SK-N-SH (cell line): ENCODE results near the gene BRD4. TPM values are rescaled to one million over a fixed set of nuclear protein-coding genes. Genes with fewer than 3 reads are reported as not detected.

ENCODE experiments used
- CTCF ChIA-PET: fragments of 300-600, 350-600 bp; formaldehyde crosslinking; extraction: SDS; loops from one replicate; lab custom pipeline; 2021; lab: Yijun Ruan, JAX
- POLR2A ChIA-PET: fragments of 350-600 bp; sonication (Branson Sonifier 250); formaldehyde crosslinking; extraction: SDS; loops from one replicate; lab custom pipeline; 2020; ENCODE audit warnings: antibody characterized with exemption, inconsistent platforms; lab: Yijun Ruan, JAX
- DNase-seq: peaks from one replicate; pipeline ENCODE4 v3.0.0; 2012
- H2AFZ ChIP-seq: fragments of 200-600 bp; sonication (generic); 2 replicates; pipeline ENCODE4 v1.8.1; 2016; ENCODE audit warnings: antibody characterized with exemption, mild to moderate bottlenecking, low read depth
- H3F3A ChIP-seq: fragments of 200-600 bp; sonication (generic); replicated peaks from 2 replicates; pipeline ENCODE3; 2016; ENCODE audit warnings: antibody characterized with exemption, mild to moderate bottlenecking; ENCODE audit not compliant: insufficient read depth
- H3K27ac ChIP-seq, 2 experiments: fragments of 200-500 bp in 1 of 2; fragments of 200-600 bp in 1 of 2; sonication (Bioruptor generic) in 1 of 2; sonication (generic), shearing (Covaris generic) in 1 of 2; 2 replicates each; pipeline versions ENCODE4 v1.5.1 to v1.6.1; 2014 to 2016; ENCODE audit warnings: low read depth in 2 of 2, inconsistent platforms in 1 of 2, low read length in 1 of 2, mild to moderate bottlenecking in 1 of 2, mixed read lengths in 1 of 2
- H3K27me3 ChIP-seq: fragments of 200-600 bp; sonication (generic), shearing (Covaris generic); 2 replicates; pipeline ENCODE4 v1.6.1; 2016; ENCODE audit warnings: mixed run types; ENCODE audit not compliant: insufficient read depth
- H3K36me3 ChIP-seq, 2 experiments: fragments of 200-500 bp in 1 of 2; fragments of 200-600 bp in 1 of 2; sonication (Bioruptor generic) in 1 of 2; sonication (generic) in 1 of 2; replicated peaks in 1 of 2; 2 replicates each; pipeline versions ENCODE3 to v1.5.1; 2014 to 2016; ENCODE audit warnings: low read length in 1 of 2, mild to moderate bottlenecking in 1 of 2; ENCODE audit not compliant: insufficient read depth in 2 of 2, control insufficient read depth in 1 of 2
- H3K4me1 ChIP-seq, 2 experiments: fragments of 200-500 bp in 1 of 2; fragments of 200-600 bp in 1 of 2; sonication (Bioruptor generic) in 1 of 2; sonication (generic), shearing (Covaris generic) in 1 of 2; 2 replicates each; pipeline versions ENCODE4 v1.5.1 to v1.6.1; 2014 to 2016; ENCODE audit warnings: low read depth in 1 of 2, low read length in 1 of 2, mixed run types in 1 of 2; ENCODE audit not compliant: insufficient read depth in 2 of 2, control insufficient read depth in 1 of 2
- H3K4me2 ChIP-seq: fragments of 200-600 bp; sonication (generic), shearing (Covaris generic); 2 replicates; pipeline ENCODE4 v1.6.1; 2017; ENCODE audit warnings: mixed run types
- H3K4me3 ChIP-seq, 2 experiments: fragments of 200-500 bp in 1 of 2; fragments of 200-600 bp in 1 of 2; sonication (Bioruptor generic) in 1 of 2; sonication (generic), shearing (Covaris generic) in 1 of 2; 2 replicates each; pipeline versions ENCODE4 v1.5.1 to v1.8.1; 2014 to 2016; ENCODE audit warnings: low read depth in 2 of 2, inconsistent platforms in 1 of 2, low read length in 1 of 2, mild to moderate bottlenecking in 1 of 2, mixed read lengths in 1 of 2, moderate library complexity in 1 of 2
- H3K79me2 ChIP-seq: fragments of 200-600 bp; sonication (generic); 2 replicates; pipeline ENCODE4 v1.8.1; 2017; ENCODE audit warnings: mild to moderate bottlenecking; ENCODE audit not compliant: insufficient read depth
- H3K9ac ChIP-seq: fragments of 200-600 bp; sonication (generic); 2 replicates; pipeline ENCODE4 v1.6.1; 2017; ENCODE audit warnings: mixed run types
- H3K9me2 ChIP-seq: fragments of 200-600 bp; sonication (generic); 2 replicates; pipeline ENCODE4 v1.6.1; 2017; ENCODE audit warnings: mixed run types
- H3K9me3 ChIP-seq: fragments of 200-600 bp; sonication (generic); 2 replicates; pipeline ENCODE4 v1.6.1; 2017; ENCODE audit warnings: mixed run types, mild to moderate bottlenecking, moderate library complexity
- H4K20me1 ChIP-seq: fragments of 200-600 bp; sonication (generic); 2 replicates; pipeline ENCODE4 v1.6.1; 2017; ENCODE audit warnings: mild to moderate bottlenecking, mixed run types; ENCODE audit not compliant: insufficient read depth
- CHD2 ChIP-seq: fragments of 150-350 bp; IDR thresholded peaks from 2 replicates; pipeline ENCODE4 v1.6.1; 2018; ENCODE audit warnings: low read length; ENCODE audit not compliant: partially characterized antibody
- CTCF ChIP-seq: fragments of 200-600 bp; sonication (generic); IDR thresholded peaks from 2 replicates; pipeline ENCODE4 v1.6.1; 2017; ENCODE audit warnings: antibody characterized with exemption, mild to moderate bottlenecking, moderate library complexity
- EZH2phosphoT487 ChIP-seq: fragments of 200-600 bp; sonication (generic); IDR thresholded peaks from 2 replicates; pipeline ENCODE4 v1.6.1; 2017; ENCODE audit warnings: low read depth, mixed run types, mild to moderate bottlenecking, antibody characterized with exemption, moderate library complexity, borderline replicate concordance
- JUND ChIP-seq: IDR thresholded peaks from 2 replicates; pipeline ENCODE4 v1.4.0; 2012
- MEF2A ChIP-seq: IDR thresholded peaks from 2 replicates; pipeline ENCODE4 v1.4.0; 2012; ENCODE audit warnings: low read depth, borderline replicate concordance
- NRF1 ChIP-seq: IDR thresholded peaks from 2 replicates; pipeline ENCODE4 v1.6.1; 2012; ENCODE audit warnings: low read depth, mild to moderate bottlenecking, low read length
- POLR2AphosphoS5 ChIP-seq: IDR thresholded peaks from 2 replicates; pipeline ENCODE4 v1.6.1; 2012; ENCODE audit warnings: low read depth, low read length
- RAD21 ChIP-seq: IDR thresholded peaks from 2 replicates; pipeline ENCODE4 v1.6.1; 2012; ENCODE audit warnings: mild to moderate bottlenecking, low read length
- RCOR1 ChIP-seq: fragments of 150-350 bp; IDR thresholded peaks from 2 replicates; pipeline ENCODE4 v1.6.1; 2017; ENCODE audit warnings: antibody characterized with exemption, low read length
- REST ChIP-seq: IDR thresholded peaks from 2 replicates; pipeline ENCODE4 v1.6.1; 2012; ENCODE audit warnings: mild to moderate bottlenecking, low read depth, low read length, moderate library complexity
- RFX5 ChIP-seq: IDR thresholded peaks from 2 replicates; pipeline ENCODE4 v1.6.1; 2012; ENCODE audit warnings: mild to moderate bottlenecking, improper control_type of control experiment, low read length
- RXRA ChIP-seq: IDR thresholded peaks from 2 replicates; pipeline ENCODE4 v1.4.0; 2012; ENCODE audit warnings: low read depth, mild to moderate bottlenecking, borderline replicate concordance
- SIN3A ChIP-seq: IDR thresholded peaks from 2 replicates; pipeline ENCODE4 v1.6.1; 2012; ENCODE audit warnings: low read depth, mild to moderate bottlenecking, low read length, moderate library complexity, borderline replicate concordance
- ZBTB33 ChIP-seq: IDR thresholded peaks from 2 replicates; pipeline ENCODE4 v1.4.0; 2012; ENCODE audit warnings: low read depth, borderline replicate concordance
- WGBS: methylation state at CpG from one replicate; pipeline ENCODE4 v1.1.6; 2017; ENCODE audit warnings: low lambda C conversion rate; 5-methylcytosine and 5-hydroxymethylcytosine counted together
- polyA plus RNA-seq, 3 experiments: library from polyadenylated mRNA; depleted of rRNA; stranded (reverse); fragments of >200 nt; gene quantifications; 2 replicates each; pipeline ENCODE4 v1.2.3, GENCODE V29; 2012
- TF ChIP-seq, protein P1 (sequence below): fragments of 150-350 bp; IDR thresholded peaks from 2 replicates; pipeline ENCODE4 v1.6.1; 2016; ENCODE audit warnings: mild to moderate bottlenecking, low read depth, low read length

BRD4 gene
- polyA plus RNA-seq, 1 of the 3 experiments (the other 2 are of a cell fraction), result 10.0 TPM

GRCh38 chr19:15369594-15369891, 37.2 kb upstream of the BRD4 start:
- Histone ChIP-seq H4K20me1 (peaks cover 20% of the 10 kb centered on the region), H3K27me3 (no peaks in the 10 kb centered on the region), H3K36me3 (peaks cover 30 to 71% of the 10 kb centered on the region in 2 experiments), H3K79me2 (peaks cover 36% of the 10 kb centered on the region), H3K4me2 (no peak overlapping the region), H3K4me1 (peaks cover 0 to 3% of the 10 kb centered on the region in 2 experiments; a peak in 1 of 4 replicates), H3K4me3 (no peak overlapping the region), H3K27ac (no peak overlapping the region), H3K9me3 (no peaks in the 10 kb centered on the region), H3K9me2 (no peaks in the 10 kb centered on the region), H2AFZ (no peak overlapping the region), H3F3A (no peaks in the 10 kb centered on the region), H3K9ac (no peak overlapping the region)
- TF ChIP-seq ZBTB33, result no peak
- TF ChIP-seq, protein P1, sequence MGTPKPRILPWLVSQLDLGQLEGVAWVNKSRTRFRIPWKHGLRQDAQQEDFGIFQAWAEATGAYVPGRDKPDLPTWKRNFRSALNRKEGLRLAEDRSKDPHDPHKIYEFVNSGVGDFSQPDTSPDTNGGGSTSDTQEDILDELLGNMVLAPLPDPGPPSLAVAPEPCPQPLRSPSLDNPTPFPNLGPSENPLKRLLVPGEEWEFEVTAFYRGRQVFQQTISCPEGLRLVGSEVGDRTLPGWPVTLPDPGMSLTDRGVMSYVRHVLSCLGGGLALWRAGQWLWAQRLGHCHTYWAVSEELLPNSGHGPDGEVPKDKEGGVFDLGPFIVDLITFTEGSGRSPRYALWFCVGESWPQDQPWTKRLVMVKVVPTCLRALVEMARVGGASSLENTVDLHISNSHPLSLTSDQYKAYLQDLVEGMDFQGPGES, result no peak
- TF ChIP-seq CTCF, result no peak
- TF ChIP-seq RFX5, result no peak
- no peak for TF ChIP-seq RAD21
- WGBS, result 94% methylated on average over 9 of the region's 9 CpGs
- DNase-seq, result no peak
- ChIA-PET CTCF (no interaction called here), POLR2A (no interaction called here)

- POLR2A ChIA-PET, result interaction anchor here (0.5 kb wide), 1 partner anchor 67 kb away, joined by 3 read pairs; no protein-coding TSS in a partner anchor
- no peaks in the 10 kb centered on the region for H3K9me2 ChIP-seq
- H3K27me3 ChIP-seq, result no peaks in the 10 kb centered on the region
- DNase-seq, result no peak
- no peak overlapping the region for H3K4me2 ChIP-seq
- H3K9ac ChIP-seq, result no peak overlapping the region
- H3K4me1 ChIP-seq, result no peaks in the 10 kb centered on the region; a peak in 1 of 4 replicates
- no peaks in the 10 kb centered on the region for H3K9me3 ChIP-seq
- CTCF ChIA-PET, result no interaction called here
- H3K79me2 ChIP-seq, result peaks cover 35% of the 10 kb centered on the region
- 97% methylated on average over 33 of the region's 35 CpGs for WGBS
- H3K27ac ChIP-seq, result no peak overlapping the region
- peaks cover 14% of the 10 kb centered on the region; the same call in 1 of the 2 replicates for H4K20me1 ChIP-seq
- no peak overlapping the region for H2AFZ ChIP-seq
- H3F3A ChIP-seq, result no peaks in the 10 kb centered on the region
- peaks cover 30 to 68% of the 10 kb centered on the region in 2 experiments for H3K36me3 ChIP-seq
- H3K4me3 ChIP-seq, result no peak overlapping the region
- TF ChIP-seq RAD21, result no peak
- TF ChIP-seq JUND, result no peak
- TF ChIP-seq, protein P1, result no peak
- TF ChIP-seq RCOR1, result no peak
- TF ChIP-seq RFX5, result no peak
- TF ChIP-seq CHD2, result no peak
- no peak for TF ChIP-seq MEF2A
- TF ChIP-seq EZH2phosphoT487, result no peak
- TF ChIP-seq RXRA, result no peak
- TF ChIP-seq POLR2AphosphoS5, result no peak
- no peak for TF ChIP-seq REST
- no peak for TF ChIP-seq SIN3A
- TF ChIP-seq NRF1, result no peak
Measured at GRCh38 chr19:15368798-15369593, 36.7 kb upstream of the BRD4 start.
